ENCODE data around the gene CPNE9. TPM values are rescaled to one million over a fixed set of nuclear protein-coding genes. Genes with fewer than 3 reads are reported as not detected.
"Not testable (repeated sequence)": the region's sequence is repeated elsewhere in the genome, so short reads cannot be mapped to it uniquely, and the experiment has no call there.

The CPNE9 gene
- total RNA-seq, 1 donor from 2014 or later: 0.52 TPM

GRCh38 chr3:9769012-9769411 is 65.4 kb downstream of the CPNE9 start:
- peaks cover 20 to 34% (median 30%) of the 10 kb centered on the region in 3 donors for H3K4me1 ChIP-seq (ENCODE audit: control insufficient read depth in 3 of 3, insufficient read depth in 3 of 3, low read length in 3 of 3)
- peak overlapping the region; percentile 35 to 78 (median 76) for H3K9ac ChIP-seq (ENCODE audit: low read depth in 1 of 3, low read length in 3 of 3)

GRCh38 chr3:9769426-9770275 is 66.0 kb downstream of the CPNE9 start, which contains the start of gene CAMK1:
Gene CAMK1 (minus strand): TSS chr3:9769947. CDS start chr3:9767749, 2,198 bp downstream.
- peak within 1 kb of the TSS; percentile 67 to 77 (median 72) for H3K4me3 ChIP-seq (ENCODE audit: low read length in 3 of 3)
- peak within 1 kb of the TSS; percentile 35 to 78 (median 76) for H3K9ac ChIP-seq (ENCODE audit: low read depth in 1 of 3, low read length in 3 of 3)
- peaks cover 20 to 34% (median 30%) of the 10 kb centered on the region in 3 donors for H3K4me1 ChIP-seq (ENCODE audit: control insufficient read depth in 3 of 3, insufficient read depth in 3 of 3, low read length in 3 of 3)
- H3K36me3 ChIP-seq (ENCODE audit: control insufficient read depth in 3 of 3, insufficient read depth in 3 of 3, low read length in 3 of 3): peaks cover 0 to 6% (median 2%) of the 10 kb centered on the region in 3 donors
- peaks cover 0 to 12% (median 4%) of the 10 kb centered on the region in 3 donors for H3K27me3 ChIP-seq (ENCODE audit: control insufficient read depth in 3 of 3, insufficient read depth in 3 of 3, low read length in 3 of 3)
- H3K9me3 ChIP-seq (ENCODE audit: control insufficient read depth in 3 of 3, low read length in 3 of 3): no peaks in the 10 kb centered on the region
- H3K27ac ChIP-seq (ENCODE audit: low read depth, low read length): peak within 1 kb of the TSS; percentile 79

More at GRCh38 chr3:9769012-9769411, 65.4 kb downstream of the CPNE9 start:
- H3K4me3 ChIP-seq (ENCODE audit: low read length in 3 of 3): peak overlapping the region; percentile 67 to 77 (median 72)
- peaks cover 0 to 7% (median 2%) of the 10 kb centered on the region in 3 donors for H3K36me3 ChIP-seq (ENCODE audit: control insufficient read depth in 3 of 3, insufficient read depth in 3 of 3, low read length in 3 of 3)
- H3K27me3 ChIP-seq (ENCODE audit: control insufficient read depth in 3 of 3, insufficient read depth in 3 of 3, low read length in 3 of 3): peaks cover 0 to 12% (median 4%) of the 10 kb centered on the region in 3 donors
- no peaks in the 10 kb centered on the region for H3K9me3 ChIP-seq (ENCODE audit: control insufficient read depth in 3 of 3, low read length in 3 of 3)
- H3K27ac ChIP-seq (ENCODE audit: low read depth, low read length): peak overlapping the region; percentile 79

- Histone ChIP-seq H3K9ac (ENCODE audit: low read depth in 1 of 3, low read length in 3 of 3) (peak overlapping the region; percentile 35 to 78 (median 76)), H3K27ac (ENCODE audit: low read depth, low read length) (peak overlapping the region; percentile 79), H3K4me3 (ENCODE audit: low read length in 3 of 3) (peak overlapping the region; percentile 67 to 77 (median 72)), H3K4me1 (ENCODE audit: control insufficient read depth in 3 of 3, insufficient read depth in 3 of 3, low read length in 3 of 3) (peaks cover 20 to 34% (median 30%) of the 10 kb centered on the region in 3 donors), H3K36me3 (ENCODE audit: control insufficient read depth in 3 of 3, insufficient read depth in 3 of 3, low read length in 3 of 3) (peaks cover 0 to 5% (median 2%) of the 10 kb centered on the region in 3 donors), H3K27me3 (ENCODE audit: control insufficient read depth in 3 of 3, insufficient read depth in 3 of 3, low read length in 3 of 3) (peaks cover 0 to 12% (median 4%) of the 10 kb centered on the region in 3 donors), H3K9me3 (ENCODE audit: control insufficient read depth in 3 of 3, low read length in 3 of 3) (no peaks in the 10 kb centered on the region)
Measured at GRCh38 chr3:9770276-9770812, 66.7 kb downstream of the CPNE9 start.

- H3K27ac ChIP-seq (ENCODE audit: low read depth, low read length); H3K9ac ChIP-seq (ENCODE audit: low read depth in 1 of 3, low read length in 3 of 3); H3K36me3 ChIP-seq (ENCODE audit: control insufficient read depth in 3 of 3, insufficient read depth in 3 of 3, low read length in 3 of 3); H3K9me3 ChIP-seq (ENCODE audit: control insufficient read depth in 3 of 3, low read length in 3 of 3); H3K4me3 ChIP-seq (ENCODE audit: low read length in 3 of 3): not testable (repeated sequence)
- Histone ChIP-seq H3K4me1 (ENCODE audit: control insufficient read depth in 3 of 3, insufficient read depth in 3 of 3, low read length in 3 of 3) (peaks cover 20 to 34% (median 30%) of the 10 kb centered on the region in 3 donors), H3K27me3 (ENCODE audit: control insufficient read depth in 3 of 3, insufficient read depth in 3 of 3, low read length in 3 of 3) (peaks cover 0 to 12% (median 4%) of the 10 kb centered on the region in 3 donors)
Measured at GRCh38 chr3:9771007-9771406, 67.4 kb downstream of the CPNE9 start.

- Histone ChIP-seq H3K4me1 (ENCODE audit: control insufficient read depth in 3 of 3, insufficient read depth in 3 of 3, low read length in 3 of 3) (peaks cover 3 to 13% (median 5%) of the 10 kb centered on the region in 3 donors), H3K4me3 (ENCODE audit: low read length in 3 of 3) (no peak overlapping the region), H3K27me3 (ENCODE audit: control insufficient read depth in 3 of 3, insufficient read depth in 3 of 3, low read length in 3 of 3) (no peaks in the 10 kb centered on the region), H3K27ac (ENCODE audit: low read depth, low read length) (no peak overlapping the region), H3K36me3 (ENCODE audit: control insufficient read depth in 3 of 3, insufficient read depth in 3 of 3, low read length in 3 of 3) (peaks cover 13 to 20% (median 19%) of the 10 kb centered on the region in 3 donors), H3K9ac (ENCODE audit: low read depth in 1 of 3, low read length in 3 of 3) (no peak overlapping the region), H3K9me3 (ENCODE audit: control insufficient read depth in 3 of 3, low read length in 3 of 3) (no peaks in the 10 kb centered on the region)
Measured at GRCh38 chr3:9776896-9777693, 73.5 kb downstream of the CPNE9 start.

- Histone ChIP-seq H3K4me1 (ENCODE audit: control insufficient read depth in 3 of 3, insufficient read depth in 3 of 3, low read length in 3 of 3) (peaks cover 3 to 13% (median 5%) of the 10 kb centered on the region in 3 donors), H3K9me3 (ENCODE audit: control insufficient read depth in 3 of 3, low read length in 3 of 3) (no peaks in the 10 kb centered on the region), H3K27me3 (ENCODE audit: control insufficient read depth in 3 of 3, insufficient read depth in 3 of 3, low read length in 3 of 3) (no peaks in the 10 kb centered on the region), H3K27ac (ENCODE audit: low read depth, low read length) (no peak overlapping the region), H3K9ac (ENCODE audit: low read depth in 1 of 3, low read length in 3 of 3) (no peak overlapping the region), H3K36me3 (ENCODE audit: control insufficient read depth in 3 of 3, insufficient read depth in 3 of 3, low read length in 3 of 3) (peaks cover 16 to 24% (median 21%) of the 10 kb centered on the region in 3 donors), H3K4me3 (ENCODE audit: low read length in 3 of 3) (no peak overlapping the region)
Measured at GRCh38 chr3:9777694-9778021, 74.0 kb downstream of the CPNE9 start.

GRCh38 chr3:9778143-9779074 is 74.8 kb downstream of the CPNE9 start:
- H3K27ac ChIP-seq (ENCODE audit: low read depth, low read length): no peak overlapping the region
- no peak overlapping the region for H3K9ac ChIP-seq (ENCODE audit: low read depth in 1 of 3, low read length in 3 of 3)

GRCh38 chr3:9779075-9779593 is 75.5 kb downstream of the CPNE9 start:
- Histone ChIP-seq H3K9ac (ENCODE audit: low read depth in 1 of 3, low read length in 3 of 3) (no peak overlapping the region), H3K4me3 (ENCODE audit: low read length in 3 of 3) (no peak overlapping the region), H3K27me3 (ENCODE audit: control insufficient read depth in 3 of 3, insufficient read depth in 3 of 3, low read length in 3 of 3) (no peaks in the 10 kb centered on the region), H3K36me3 (ENCODE audit: control insufficient read depth in 3 of 3, insufficient read depth in 3 of 3, low read length in 3 of 3) (peaks cover 22 to 33% (median 28%) of the 10 kb centered on the region in 3 donors), H3K9me3 (ENCODE audit: control insufficient read depth in 3 of 3, low read length in 3 of 3) (no peaks in the 10 kb centered on the region), H3K4me1 (ENCODE audit: control insufficient read depth in 3 of 3, insufficient read depth in 3 of 3, low read length in 3 of 3) (peaks cover 3 to 13% (median 5%) of the 10 kb centered on the region in 3 donors), H3K27ac (ENCODE audit: low read depth, low read length) (no peak overlapping the region)

More at GRCh38 chr3:9778143-9779074, 74.8 kb downstream of the CPNE9 start:
- Histone ChIP-seq H3K9me3 (ENCODE audit: control insufficient read depth in 3 of 3, low read length in 3 of 3) (no peaks in the 10 kb centered on the region), H3K27me3 (ENCODE audit: control insufficient read depth in 3 of 3, insufficient read depth in 3 of 3, low read length in 3 of 3) (no peaks in the 10 kb centered on the region), H3K36me3 (ENCODE audit: control insufficient read depth in 3 of 3, insufficient read depth in 3 of 3, low read length in 3 of 3) (peaks cover 16 to 28% (median 24%) of the 10 kb centered on the region in 3 donors), H3K4me3 (ENCODE audit: low read length in 3 of 3) (no peak overlapping the region), H3K4me1 (ENCODE audit: control insufficient read depth in 3 of 3, insufficient read depth in 3 of 3, low read length in 3 of 3) (peaks cover 3 to 13% (median 5%) of the 10 kb centered on the region in 3 donors)

Measured in skeletal muscle tissue (tissue), 4 donors.